Smooth muscle cell of the brain vasculature (primary cell): ENCODE results near the gene KRTAP10-10.
"Not testable (repeated sequence)": the region's sequence is repeated elsewhere in the genome, so short reads cannot be mapped to it uniquely, and the experiment has no call there.

Source experiments
- DNase-seq: peaks from one replicate; pipeline ENCODE4 v3.0.0-alpha.2; 2012; ENCODE audit warnings: low read depth, low spot score

KRTAP10-10 gene

GRCh38 chr21:44681861-44682579, 44.9 kb downstream of the KRTAP10-10 start, which contains the start of gene KRTAP12-1:
KRTAP12-1 (minus strand) TSS chr21:44682163; CDS start chr21:44682123, 40 bp downstream.
- DNase-seq: no peak

GRCh38 chr21:44682580-44683151, 45.5 kb downstream of the KRTAP10-10 start:
- no peak for DNase-seq

GRCh38 chr21:44684077-44684476, 46.9 kb downstream of the KRTAP10-10 start:
- no peak for DNase-seq

- DNase-seq: no peak
These were observed 47.3 kb downstream of the KRTAP10-10 start for GRCh38 chr21:44684483-44684882.

GRCh38 chr21:44685050-44685449, 47.9 kb downstream of the KRTAP10-10 start:
- DNase-seq: not testable (repeated sequence)

GRCh38 chr21:44686000-44686781, 49.0 kb downstream of the KRTAP10-10 start:
- no peak for DNase-seq

- no peak for DNase-seq
These were observed 49.8 kb downstream of the KRTAP10-10 start for GRCh38 chr21:44686843-44687561.

- DNase-seq: no peak
These were observed 50.5 kb downstream of the KRTAP10-10 start for GRCh38 chr21:44687671-44688070.
